ENCODE data around the gene LYST. TPM values are rescaled to one million over a fixed set of nuclear protein-coding genes. Genes with fewer than 3 reads are reported as not detected.

The LYST gene
- total RNA-seq, 1 donor from 2014 or later: 78.4 TPM

- peaks cover 52% of the 10 kb centered on the region for H3K27me3 ChIP-seq
- no peak for DNase-seq
- intact Hi-C loops (cut with DNase I): no loop called here
Measured at GRCh38 chr1:235646463-235646862, 220.2 kb downstream of the LYST start.

GRCh38 chr1:235644693-235645305 lies 221.9 kb downstream of the LYST start:
- H3K4me1 ChIP-seq: peaks cover 9% of the 10 kb centered on the region
- H3K27me3 ChIP-seq: peaks cover 42% of the 10 kb centered on the region
- TF ChIP-seq CTCF (IDR thresholded peaks at IDR 0.05): no peak
- no peaks in the 10 kb centered on the region for H3K36me3 ChIP-seq
- ATAC-seq (no peak), DNase-seq (no peak)
- H3K9me3 ChIP-seq: no peaks in the 10 kb centered on the region
- no peak overlapping the region for H3K4me3 ChIP-seq
- intact Hi-C loops (cut with DNase I): no loop called here
- no peak overlapping the region for H3K27ac ChIP-seq

More at GRCh38 chr1:235646463-235646862, 220.2 kb downstream of the LYST start:
- Histone ChIP-seq H3K27ac (no peak overlapping the region), H3K4me1 (peaks cover 12% of the 10 kb centered on the region), H3K9me3 (no peaks in the 10 kb centered on the region), H3K4me3 (no peak overlapping the region), H3K36me3 (no peaks in the 10 kb centered on the region)
- ATAC-seq: no peak
- no peak for TF ChIP-seq CTCF (IDR thresholded peaks at IDR 0.05)

GRCh38 chr1:235643837-235644692 lies 222.6 kb downstream of the LYST start:
- Histone ChIP-seq H3K27ac (no peak overlapping the region), H3K36me3 (no peaks in the 10 kb centered on the region), H3K27me3 (peaks cover 42% of the 10 kb centered on the region), H3K4me1 (peaks cover 6% of the 10 kb centered on the region), H3K9me3 (no peaks in the 10 kb centered on the region), H3K4me3 (no peak overlapping the region)
- intact Hi-C loops (cut with DNase I): no loop called here
- TF ChIP-seq CTCF (IDR thresholded peaks at IDR 0.05): no peak
- ATAC-seq: no peak
- no peak for DNase-seq

- Histone ChIP-seq H3K4me3 (no peak overlapping the region), H3K27me3 (peaks cover 34% of the 10 kb centered on the region), H3K36me3 (no peaks in the 10 kb centered on the region), H3K9me3 (no peaks in the 10 kb centered on the region), H3K27ac (no peak overlapping the region), H3K4me1 (no peaks in the 10 kb centered on the region)
- DNase-seq (no peak), ATAC-seq (no peak)
- no peak for TF ChIP-seq CTCF (IDR thresholded peaks at IDR 0.05)
- intact Hi-C loops (cut with DNase I): no loop called here
Measured at GRCh38 chr1:235642943-235643371, 223.7 kb downstream of the LYST start.

GRCh38 chr1:235642011-235642942 lies 224.4 kb downstream of the LYST start:
- intact Hi-C loops (cut with DNase I): no loop called here
- H3K36me3 ChIP-seq: no peaks in the 10 kb centered on the region
- ATAC-seq (peak; percentile 34), DNase-seq (no peak)
- peak overlapping the region; percentile 26 for H3K4me3 ChIP-seq
- TF ChIP-seq CTCF (IDR thresholded peaks at IDR 0.05): no peak
- no peaks in the 10 kb centered on the region for H3K9me3 ChIP-seq
- peaks cover 28% of the 10 kb centered on the region for H3K27me3 ChIP-seq
- H3K4me1 ChIP-seq: no peaks in the 10 kb centered on the region
- H3K27ac ChIP-seq: peak overlapping the region; percentile 42

Measured in upper lobe of right lung (tissue), 1 donor.